ENCODE data around the gene EPB41L5. TPM values are rescaled to one million over a fixed set of nuclear protein-coding genes. Genes with fewer than 3 reads are reported as not detected.

The EPB41L5 gene
- total RNA-seq, 1 experiment from 2014 or later = 34.9 TPM

- TF ChIP-seq ZNF532 (CRISPR knock-in tag; IDR thresholded peaks at IDR 0.05; ENCODE audit: borderline replicate concordance) = no peak
- no peak for TF ChIP-seq TCF7 (CRISPR knock-in tag; IDR thresholded peaks at IDR 0.05; ENCODE audit: low read depth)
- no peak for TF ChIP-seq ZNF121 (CRISPR knock-in tag; IDR thresholded peaks at IDR 0.05)
Observed at GRCh38 chr2:120210270-120210693, 197.4 kb downstream of the EPB41L5 start (continued).

DNA sequence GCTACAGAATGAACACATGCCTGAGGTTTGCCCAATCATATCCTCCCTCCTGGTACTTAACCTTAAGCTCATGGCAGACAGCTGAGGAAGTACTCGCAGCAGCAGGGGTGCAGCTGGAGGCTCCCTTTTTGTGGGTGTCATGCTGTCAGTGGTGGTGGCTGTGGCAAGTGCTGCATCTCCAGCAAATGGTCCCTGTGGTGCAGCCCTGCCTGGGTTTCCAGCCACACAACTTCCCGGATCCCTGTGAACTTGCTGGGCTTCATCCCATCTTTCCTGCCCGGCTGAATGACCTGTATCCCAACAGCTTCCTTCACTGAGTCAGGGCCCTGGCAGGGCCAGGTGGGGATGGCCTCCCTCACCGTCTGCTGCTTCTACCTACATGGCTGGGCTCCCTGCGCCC is 205.3 kb downstream of the EPB41L5 start:
- H3K4me3 Mint-ChIP-seq = no peak overlapping the region
- H3K9me3 Mint-ChIP-seq = peaks cover 11% of the 10 kb centered on the region
- peaks cover 22% of the 10 kb centered on the region for H3K36me3 Mint-ChIP-seq
- ATAC-seq = no peak
- ChIA-PET POLR2A (no interaction called here), CTCF (interaction anchor here (1.0 kb wide), 1 partner anchor 43 kb away, joined by 4 read pairs; no protein-coding TSS in a partner anchor)
- peaks cover 10% of the 10 kb centered on the region for H3K4me1 Mint-ChIP-seq
- peaks cover 18% of the 10 kb centered on the region for H3K27me3 Mint-ChIP-seq (ENCODE audit: low read depth)
- no peak overlapping the region for H3K27ac Mint-ChIP-seq
- no peak for DNase-seq (ENCODE audit: low spot score)
- TF ChIP-seq ZNF263 (CRISPR knock-in tag; IDR thresholded peaks at IDR 0.05; ENCODE audit: low read depth) (no peak), ZNF219 (CRISPR knock-in tag; IDR thresholded peaks at IDR 0.05; ENCODE audit: borderline replicate concordance) (no peak), NR3C1 (CRISPR knock-in tag; conservative IDR thresholded peaks at IDR 0.05; ENCODE audit: low read depth) (no peak), ATF1 (CRISPR knock-in tag; IDR thresholded peaks at IDR 0.05) (no peak), ZBTB21 (CRISPR knock-in tag; IDR thresholded peaks at IDR 0.05; ENCODE audit: borderline replicate concordance) (no peak), HMGA2 (CRISPR knock-in tag; IDR thresholded peaks at IDR 0.05) (no peak)
- TF ChIP-seq, protein P1, sequence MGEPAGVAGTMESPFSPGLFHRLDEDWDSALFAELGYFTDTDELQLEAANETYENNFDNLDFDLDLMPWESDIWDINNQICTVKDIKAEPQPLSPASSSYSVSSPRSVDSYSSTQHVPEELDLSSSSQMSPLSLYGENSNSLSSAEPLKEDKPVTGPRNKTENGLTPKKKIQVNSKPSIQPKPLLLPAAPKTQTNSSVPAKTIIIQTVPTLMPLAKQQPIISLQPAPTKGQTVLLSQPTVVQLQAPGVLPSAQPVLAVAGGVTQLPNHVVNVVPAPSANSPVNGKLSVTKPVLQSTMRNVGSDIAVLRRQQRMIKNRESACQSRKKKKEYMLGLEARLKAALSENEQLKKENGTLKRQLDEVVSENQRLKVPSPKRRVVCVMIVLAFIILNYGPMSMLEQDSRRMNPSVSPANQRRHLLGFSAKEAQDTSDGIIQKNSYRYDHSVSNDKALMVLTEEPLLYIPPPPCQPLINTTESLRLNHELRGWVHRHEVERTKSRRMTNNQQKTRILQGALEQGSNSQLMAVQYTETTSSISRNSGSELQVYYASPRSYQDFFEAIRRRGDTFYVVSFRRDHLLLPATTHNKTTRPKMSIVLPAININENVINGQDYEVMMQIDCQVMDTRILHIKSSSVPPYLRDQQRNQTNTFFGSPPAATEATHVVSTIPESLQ (CRISPR knock-in tag; IDR thresholded peaks at IDR 0.05) = no peak

- ChIA-PET POLR2A (no interaction called here), CTCF (interaction anchor here (0.7 to 1.4 kb wide), 4 partner anchors 13 to 94 kb away, joined by 3 to 4 read pairs (median 3); partner anchors contain the start of gene RALB)
- H3K27ac Mint-ChIP-seq = no peak overlapping the region
- ATAC-seq = no peak
- peaks cover 27% of the 10 kb centered on the region for H3K27me3 Mint-ChIP-seq (ENCODE audit: low read depth)
- no peak overlapping the region for H3K4me3 Mint-ChIP-seq
- DNase-seq (ENCODE audit: low spot score) = no peak
- H3K4me1 Mint-ChIP-seq = peaks cover 15% of the 10 kb centered on the region
- peaks cover 11% of the 10 kb centered on the region for H3K9me3 Mint-ChIP-seq
- H3K36me3 Mint-ChIP-seq = peaks cover 22% of the 10 kb centered on the region
- no peak for TF ChIP-seq IRF1 (CRISPR knock-in tag; IDR thresholded peaks at IDR 0.05)
- TF ChIP-seq NR1H2 (CRISPR knock-in tag; IDR thresholded peaks at IDR 0.05) = no peak
- TF ChIP-seq, protein P1 (CRISPR knock-in tag; IDR thresholded peaks at IDR 0.05) = no peak
- TF ChIP-seq FOXP4 (CRISPR knock-in tag; IDR thresholded peaks at IDR 0.05) = no peak
- no peak for TF ChIP-seq ZNF317 (CRISPR knock-in tag; IDR thresholded peaks at IDR 0.05; ENCODE audit: borderline replicate concordance, low read depth)
- no peak for TF ChIP-seq FOXK1 (CRISPR knock-in tag; IDR thresholded peaks at IDR 0.05)
- no peak for TF ChIP-seq CBFB (CRISPR knock-in tag; IDR thresholded peaks at IDR 0.05; ENCODE audit: low read depth)
- no peak for TF ChIP-seq USF2 (CRISPR knock-in tag; IDR thresholded peaks at IDR 0.05)
- TF ChIP-seq HMGXB4 (CRISPR knock-in tag; IDR thresholded peaks at IDR 0.05) = no peak
- TF ChIP-seq GRHL2 (CRISPR knock-in tag; IDR thresholded peaks at IDR 0.05; ENCODE audit: insufficient replicate concordance, severe bottlenecking) = no peak
Observed at GRCh38 chr2:120219291-120219690, 206.4 kb downstream of the EPB41L5 start.
